ENCODE measurements around the gene WNT11.
A peak's percentile ranks its signal among the peaks of the same experiment; 100 is the strongest.

The WNT11 gene

DNA sequence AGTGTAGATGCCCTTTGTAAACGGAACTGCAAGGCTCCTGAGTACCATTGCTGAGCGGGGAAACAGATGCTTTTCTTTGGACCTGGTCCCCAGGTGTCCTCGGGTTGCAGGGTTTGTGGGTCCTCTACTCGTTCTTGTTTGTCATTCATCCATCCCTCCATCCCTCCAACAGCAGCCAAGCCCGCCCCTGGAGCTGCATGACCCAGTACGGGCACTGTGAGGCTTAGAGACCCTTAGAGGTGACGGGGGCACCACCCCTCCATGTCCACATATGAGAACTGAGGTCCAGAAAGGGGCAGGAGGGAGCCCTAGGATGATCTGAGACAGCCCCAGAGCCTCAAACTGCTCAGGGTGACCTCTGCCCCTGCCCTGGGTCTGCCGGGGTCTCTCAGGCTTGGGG lies 45.4 kb downstream of the WNT11 start:
- FAIRE-seq: no peak
- DNase-seq (ENCODE audit: insufficient read length, low spot score): no peak
- no peak for TF ChIP-seq POLR2A (IDR thresholded peaks at IDR 0.05; ENCODE audit: low read depth, low read length)

DNA sequence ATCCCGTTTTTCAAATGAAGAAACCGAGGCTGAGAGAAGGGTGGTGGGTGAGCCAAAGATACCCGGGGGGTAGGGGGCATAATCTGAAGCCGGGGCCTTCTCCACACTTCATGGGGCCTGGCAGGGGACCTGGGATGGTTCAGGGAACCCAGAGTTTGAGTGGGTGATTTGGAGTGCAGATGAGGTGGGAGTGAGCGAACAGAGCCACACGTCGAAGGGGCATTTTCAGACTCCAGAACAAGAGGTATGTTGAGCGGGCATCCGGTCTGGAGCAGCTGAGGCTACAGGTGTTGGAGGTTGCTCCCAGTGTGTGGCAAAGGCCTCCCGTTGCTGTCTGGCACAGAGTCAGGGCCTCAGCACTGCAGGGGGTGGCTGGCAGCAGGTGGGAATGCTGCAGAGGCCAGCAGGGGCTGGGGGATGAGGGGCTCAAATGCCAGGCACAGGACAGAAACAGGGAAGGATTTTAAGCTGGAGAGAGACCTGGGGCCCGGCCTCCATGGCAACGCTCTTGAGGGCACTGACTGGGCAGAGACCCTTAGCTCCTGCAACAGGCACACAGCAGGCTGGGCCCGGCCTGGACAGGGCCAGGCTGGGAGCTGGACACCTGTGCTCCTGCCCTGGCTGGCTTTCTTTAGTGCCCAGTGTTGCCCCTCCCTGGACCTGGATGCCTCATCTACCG lies 46.2 kb downstream of the WNT11 start:
- no peak for TF ChIP-seq POLR2A (IDR thresholded peaks at IDR 0.05; ENCODE audit: low read depth, low read length)
- FAIRE-seq: no peak
- DNase-seq (ENCODE audit: insufficient read length, low spot score): no peak

DNA sequence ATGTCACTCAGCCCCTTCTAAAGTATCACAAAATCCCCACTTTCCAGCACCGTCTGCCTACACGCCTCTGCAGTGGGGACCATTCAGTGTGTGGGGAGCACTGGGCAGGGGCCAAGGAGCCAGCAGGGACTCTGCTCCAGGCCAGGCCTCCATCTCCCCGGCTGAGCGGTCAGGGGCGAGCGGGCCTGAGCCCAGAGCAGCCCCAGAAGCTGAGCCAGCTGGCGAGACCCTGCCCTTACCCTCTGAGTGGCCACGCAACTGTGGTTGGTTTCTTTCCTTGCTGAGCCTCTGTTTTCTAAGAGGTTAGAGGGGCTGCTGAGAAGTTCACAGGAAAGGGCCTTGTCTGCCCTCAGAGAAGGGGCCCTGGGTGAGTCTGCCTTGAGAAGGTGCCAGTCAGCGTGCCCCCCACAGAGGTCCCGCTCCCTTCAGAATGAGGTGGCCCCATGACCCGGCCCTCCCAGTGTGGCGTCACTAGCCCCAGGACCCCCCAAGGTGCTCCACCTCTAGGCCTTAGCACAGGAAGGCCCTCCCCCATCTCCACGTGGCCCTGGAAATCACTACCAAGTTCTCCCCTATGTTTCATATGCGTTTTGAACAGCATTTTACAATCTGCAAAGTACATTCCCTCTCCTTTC lies 46.9 kb downstream of the WNT11 start:
- FAIRE-seq (no peak), DNase-seq (ENCODE audit: insufficient read length, low spot score) (no peak)
- TF ChIP-seq POLR2A (IDR thresholded peaks at IDR 0.05; ENCODE audit: low read depth, low read length): no peak

DNA sequence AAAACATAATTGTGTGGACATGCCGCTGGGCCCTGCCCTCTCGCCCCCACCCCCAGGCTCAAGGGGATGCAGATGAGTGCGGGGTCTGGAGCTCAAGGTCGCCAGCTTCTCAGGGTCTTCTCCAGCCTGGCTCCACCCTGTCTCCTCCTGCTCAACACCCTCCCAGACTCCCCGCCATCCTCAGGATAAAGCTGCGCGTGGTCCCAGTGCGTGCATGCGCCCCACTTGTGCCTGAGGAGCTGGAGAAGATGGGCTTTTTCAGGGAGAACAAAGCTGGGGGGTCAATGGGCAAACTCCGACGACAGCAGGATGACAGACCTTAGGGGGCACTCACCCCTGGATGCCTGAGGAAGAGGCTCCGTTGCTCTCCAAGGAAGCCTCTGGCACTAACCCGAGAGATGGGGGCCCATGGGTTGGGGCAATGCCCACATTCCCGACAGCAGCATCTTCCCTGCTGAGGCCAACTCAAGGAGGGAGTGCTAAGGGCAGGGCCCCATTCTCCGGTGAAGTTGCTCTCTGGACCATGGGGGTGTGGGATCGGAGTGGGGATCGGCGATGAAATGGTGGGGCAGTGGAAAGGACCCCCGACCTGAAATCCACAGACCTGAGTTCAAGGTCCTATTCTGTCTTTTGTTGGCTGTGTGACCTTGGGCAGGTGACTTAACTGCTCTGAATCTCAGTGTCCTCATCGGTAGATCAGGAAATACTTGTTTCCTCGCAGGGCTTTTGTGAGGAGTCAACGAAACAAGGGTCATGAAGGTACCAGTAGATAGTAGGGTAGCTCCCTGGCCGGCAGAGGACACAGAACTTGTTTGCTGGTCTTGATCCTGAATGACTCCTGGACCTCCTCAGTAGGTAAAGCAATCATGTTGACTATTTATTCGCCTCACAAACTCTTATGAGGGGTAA lies 47.7 kb downstream of the WNT11 start:
- FAIRE-seq (no peak), DNase-seq (ENCODE audit: insufficient read length, low spot score) (no peak)

DNA sequence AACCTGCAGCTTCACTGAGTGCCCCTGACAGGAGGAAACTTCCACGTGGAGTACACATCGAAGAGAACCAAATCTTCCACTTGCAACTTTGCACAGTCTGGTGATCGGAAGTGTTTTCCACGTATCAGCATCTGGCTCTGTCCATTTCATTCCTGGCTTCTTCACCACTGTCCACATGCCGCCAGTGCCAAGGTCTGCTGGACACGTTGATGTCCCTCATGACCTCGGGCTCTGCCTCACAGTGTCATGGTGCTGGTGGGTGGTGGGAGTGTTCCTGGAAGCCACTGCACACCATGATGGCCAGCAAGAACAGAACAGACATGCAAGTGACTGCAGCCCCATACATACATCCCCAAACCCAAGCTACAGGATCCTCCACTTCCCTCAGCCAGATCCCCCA lies 48.4 kb downstream of the WNT11 start:
- no peak for TF ChIP-seq POLR2A (IDR thresholded peaks at IDR 0.05; ENCODE audit: low read depth, low read length)
- FAIRE-seq: no peak
- DNase-seq (ENCODE audit: insufficient read length, low spot score): no peak

More for the DNA sequence above, 47.7 kb downstream of the WNT11 start:
- no peak for TF ChIP-seq POLR2A (IDR thresholded peaks at IDR 0.05; ENCODE audit: low read depth, low read length)

DNA sequence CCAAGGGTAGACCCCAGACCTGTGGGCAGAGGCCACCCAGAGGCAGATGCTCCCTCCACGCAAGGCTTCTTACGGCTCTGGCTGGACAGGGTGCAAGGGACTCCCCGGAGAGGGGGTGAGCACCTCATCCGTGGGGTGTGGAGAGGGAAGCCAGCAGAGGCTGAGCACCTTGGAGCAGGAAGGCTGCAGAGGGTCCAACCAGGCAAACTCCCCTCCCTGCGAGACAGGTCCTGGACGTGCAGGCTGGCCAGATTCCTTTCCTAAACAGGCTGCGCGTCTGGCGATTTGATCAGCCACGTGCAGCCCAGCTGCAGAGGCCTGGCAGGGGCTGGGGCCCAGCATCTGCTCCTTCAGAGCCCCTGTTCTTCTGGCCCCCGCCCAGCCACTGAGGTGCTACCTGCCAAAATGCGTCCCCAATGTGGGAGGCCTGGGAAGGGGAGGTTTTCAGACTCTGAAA lies 49.3 kb downstream of the WNT11 start:
- FAIRE-seq (no peak), DNase-seq (ENCODE audit: insufficient read length, low spot score) (no peak)
- no peak for TF ChIP-seq POLR2A (IDR thresholded peaks at IDR 0.05; ENCODE audit: low read depth, low read length)

DNA sequence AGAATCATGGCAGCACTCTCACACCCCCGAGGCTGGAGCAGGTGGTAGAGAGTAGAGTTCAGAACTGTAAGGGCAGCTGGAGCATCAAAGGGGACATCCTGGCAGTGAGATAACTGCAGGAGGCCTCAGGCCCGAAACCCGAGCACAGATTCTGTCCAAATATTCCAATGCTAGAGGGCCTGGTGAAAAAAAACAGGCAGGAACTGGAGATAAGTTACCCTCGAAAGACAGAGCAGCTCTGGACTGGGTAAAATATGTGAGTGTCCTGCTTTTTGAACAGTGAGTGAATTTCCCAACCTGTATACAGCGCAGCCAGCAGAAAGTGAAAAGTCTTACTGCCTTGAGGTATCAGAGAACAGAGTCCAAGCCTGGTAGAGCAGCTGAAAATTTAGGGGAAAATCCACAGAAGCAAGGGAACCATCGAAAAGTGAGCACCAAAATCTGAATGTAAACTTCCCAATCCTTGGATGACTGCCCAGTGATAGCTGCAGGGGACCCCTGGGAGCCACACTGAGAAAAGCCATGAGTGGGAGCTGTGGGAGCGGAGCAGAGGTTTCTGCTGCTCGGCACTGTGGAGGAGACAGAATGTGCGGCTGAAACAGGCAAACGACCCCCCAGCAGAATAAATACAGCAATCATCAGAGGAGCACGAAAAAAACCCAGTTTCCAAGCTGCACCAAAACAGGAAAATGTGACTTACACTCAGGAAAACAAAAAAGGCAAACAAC lies 50.6 kb downstream of the WNT11 start:
- no peak for TF ChIP-seq POLR2A (IDR thresholded peaks at IDR 0.05; ENCODE audit: low read depth, low read length)
- DNase-seq (ENCODE audit: insufficient read length, low spot score) (no peak), FAIRE-seq (no peak)

DNA sequence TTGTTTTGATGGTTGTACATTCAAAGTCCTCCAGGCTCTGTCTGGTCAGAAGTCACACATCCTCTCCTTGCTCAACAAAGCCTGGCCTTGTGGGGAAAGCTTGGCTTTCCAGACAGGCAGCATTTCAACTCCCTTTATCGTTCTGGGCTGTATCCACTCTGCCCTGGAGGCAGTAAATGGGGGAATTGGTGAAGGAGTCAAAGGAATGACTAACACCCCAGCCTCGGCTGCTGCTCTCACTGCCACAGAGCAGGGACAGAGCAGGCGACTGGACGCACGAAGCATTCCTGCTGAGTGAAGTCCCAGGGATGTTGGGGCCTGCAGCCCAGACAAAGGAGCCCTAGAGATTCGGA lies 52.8 kb downstream of the WNT11 start:
- FAIRE-seq (no peak), DNase-seq (ENCODE audit: insufficient read length, low spot score) (peak; percentile 67)
- no peak for TF ChIP-seq POLR2A (IDR thresholded peaks at IDR 0.05; ENCODE audit: low read depth, low read length)

DNA sequence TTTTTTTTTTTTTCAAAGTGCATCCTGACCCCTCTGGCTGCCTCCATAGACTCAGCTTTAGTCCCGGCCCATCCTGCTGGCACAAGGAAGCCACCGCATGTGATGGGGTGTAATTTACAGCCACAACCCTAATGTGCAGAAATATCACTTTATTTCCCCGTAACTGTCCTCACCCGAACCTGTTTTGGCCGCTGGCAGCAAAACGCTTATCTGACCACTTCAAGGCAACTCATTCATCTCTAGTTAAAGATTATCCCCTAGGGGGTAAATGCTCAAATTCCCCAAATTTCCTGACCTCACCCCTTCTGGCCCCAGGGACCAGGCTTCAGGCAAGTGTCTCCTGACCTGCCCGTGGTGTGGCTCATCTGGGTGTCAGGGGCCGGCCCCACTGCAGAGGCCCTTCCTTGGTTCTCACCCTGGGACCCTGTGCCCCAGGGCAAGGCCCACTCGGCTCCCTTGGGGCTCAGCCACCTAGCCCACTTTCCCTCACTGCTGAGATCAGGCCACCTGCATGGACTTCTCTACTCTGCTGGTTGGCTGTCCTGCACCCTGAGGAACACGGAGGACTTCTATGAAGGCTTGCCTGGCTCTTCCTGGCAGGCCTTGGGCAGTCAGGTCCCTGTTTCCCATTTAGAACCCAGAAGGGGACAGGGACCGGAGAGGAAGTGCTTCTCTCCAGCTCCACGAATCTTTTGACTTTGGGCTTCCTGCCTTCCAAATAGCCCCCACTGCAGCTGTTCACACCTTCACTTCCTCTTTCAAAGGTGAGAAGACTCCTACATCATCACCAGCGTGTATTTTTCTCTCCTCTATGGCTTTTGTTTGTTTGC lies 53.3 kb downstream of the WNT11 start:
- DNase-seq (ENCODE audit: insufficient read length, low spot score) (no peak), FAIRE-seq (no peak)
- no peak for TF ChIP-seq POLR2A (IDR thresholded peaks at IDR 0.05; ENCODE audit: low read depth, low read length)

DNA sequence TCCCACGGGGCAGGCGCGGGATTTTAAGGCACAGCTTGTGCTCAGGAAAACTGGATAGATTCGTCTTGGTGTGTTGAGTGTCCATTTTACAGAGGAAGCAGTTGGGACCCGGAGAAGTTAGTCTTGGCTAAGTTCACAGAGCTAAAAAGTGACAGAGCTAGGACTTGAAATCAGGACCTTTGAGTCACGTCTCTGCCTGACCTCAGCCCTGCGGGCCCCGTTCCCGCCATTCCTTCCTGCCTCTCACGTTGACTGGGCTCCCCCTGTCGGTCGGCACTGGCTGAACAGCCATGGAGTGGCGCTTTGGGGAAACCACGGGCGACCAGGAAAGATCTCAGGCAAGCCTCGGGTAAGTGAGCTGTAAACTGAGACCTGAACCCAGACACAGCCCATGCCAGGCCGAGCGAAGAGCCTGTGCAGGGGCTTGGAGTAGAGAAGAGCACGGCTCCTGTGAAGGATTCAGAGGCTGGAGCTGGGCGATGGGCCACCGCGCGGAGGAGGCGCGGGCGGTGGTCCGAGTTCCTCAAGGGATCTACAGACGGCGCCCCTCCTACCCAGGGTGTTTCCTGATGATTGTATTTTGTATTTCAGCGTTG lies 54.1 kb downstream of the WNT11 start:
- peak; percentile 91 for DNase-seq (ENCODE audit: insufficient read length, low spot score)
- no peak for TF ChIP-seq POLR2A (IDR thresholded peaks at IDR 0.05; ENCODE audit: low read depth, low read length)
- peak; percentile 52 for FAIRE-seq

DNA sequence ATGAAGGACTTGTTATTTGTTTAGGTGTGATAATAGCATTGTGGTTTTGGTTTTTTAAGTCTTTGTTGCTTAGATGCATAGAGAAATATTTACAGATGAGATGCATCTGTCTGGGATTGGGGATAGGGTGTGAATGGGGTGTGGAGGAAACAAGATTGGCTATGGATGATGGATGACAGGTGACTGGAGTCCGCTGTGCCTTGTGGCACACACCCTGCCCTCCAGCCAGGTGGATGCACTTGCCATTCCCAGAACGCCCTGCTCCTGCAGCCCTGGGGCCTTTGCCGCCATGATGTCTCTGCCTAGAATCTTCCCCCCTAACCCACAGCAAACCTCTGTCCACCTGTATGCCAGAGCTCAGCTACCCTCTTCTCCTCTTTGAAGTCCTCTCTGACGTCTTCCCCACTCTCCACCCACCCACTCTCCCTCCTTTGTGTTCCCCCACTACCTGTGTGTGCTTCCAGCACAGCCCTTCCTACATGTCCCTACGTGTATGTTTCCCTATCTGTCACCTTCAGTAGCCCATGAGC lies 54.7 kb downstream of the WNT11 start:
- DNase-seq (ENCODE audit: insufficient read length, low spot score) (no peak), FAIRE-seq (no peak)
- no peak for TF ChIP-seq POLR2A (IDR thresholded peaks at IDR 0.05; ENCODE audit: low read depth, low read length)

DNA sequence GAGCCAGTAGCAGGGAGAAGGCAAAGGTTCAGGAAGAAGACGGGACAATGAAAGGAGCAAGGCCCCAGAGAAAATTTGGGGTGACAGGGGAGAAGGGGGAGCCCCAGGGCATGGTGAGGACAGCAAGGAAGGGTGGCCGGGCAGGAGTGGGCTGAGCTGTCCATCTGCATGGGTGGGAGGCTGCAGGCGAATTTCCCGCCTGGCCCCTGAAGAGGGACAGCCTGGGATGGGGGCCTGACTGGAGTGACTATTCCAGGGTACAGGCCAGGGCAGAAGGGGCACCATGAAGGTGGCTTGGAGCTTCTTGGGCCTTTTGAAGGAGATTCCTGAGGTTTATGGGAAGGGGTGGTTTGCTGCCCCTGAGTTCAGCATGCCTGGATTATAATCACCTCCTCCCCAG lies 56.2 kb downstream of the WNT11 start:
- no peak for DNase-seq (ENCODE audit: insufficient read length, low spot score)
- no peak for FAIRE-seq
- TF ChIP-seq POLR2A (IDR thresholded peaks at IDR 0.05; ENCODE audit: low read depth, low read length): no peak

Measured in H54 (cell line).